Kidney glomerular epithelial cell (primary cell): Measurements from ENCODE around the gene TPCN1.

Experiments used
- DNase-seq: peaks from one replicate; lab custom pipeline; 2025; lab: John Stamatoyannopoulos, UW

Gene TPCN1

GRCh38 chr12:113241191-113242025, 20.1 kb downstream of the TPCN1 start:
- DNase-seq, result peak; percentile 96

GRCh38 chr12:113242026-113242418, 20.8 kb downstream of the TPCN1 start:
- DNase-seq, result peak; percentile 96

GRCh38 chr12:113242560-113242959, 21.3 kb downstream of the TPCN1 start:
- DNase-seq, result peak; percentile 75

GRCh38 chr12:113244047-113244460, 22.8 kb downstream of the TPCN1 start:
- no peak for DNase-seq

- no peak for DNase-seq
These were observed 23.3 kb downstream of the TPCN1 start for GRCh38 chr12:113244478-113244958.

- peak; percentile 94 for DNase-seq
These were observed 24.6 kb downstream of the TPCN1 start for GRCh38 chr12:113245695-113246477.

GRCh38 chr12:113246478-113247122, 25.3 kb downstream of the TPCN1 start:
- DNase-seq, result no peak

- DNase-seq, result no peak
These were observed 26.1 kb downstream of the TPCN1 start for GRCh38 chr12:113247123-113248050.

GRCh38 chr12:113248051-113248825, 27.0 kb downstream of the TPCN1 start:
- DNase-seq, result no peak

- DNase-seq, result no peak
These were observed 27.7 kb downstream of the TPCN1 start for GRCh38 chr12:113248842-113249435.

- DNase-seq, result no peak
These were observed 28.3 kb downstream of the TPCN1 start for GRCh38 chr12:113249546-113249945.

GRCh38 chr12:113250045-113250444, 28.8 kb downstream of the TPCN1 start:
- DNase-seq, result no peak

- no peak for DNase-seq
These were observed 30.3 kb downstream of the TPCN1 start for GRCh38 chr12:113251404-113252070.

- no peak for DNase-seq
These were observed 31.2 kb downstream of the TPCN1 start for GRCh38 chr12:113252494-113252893.

GRCh38 chr12:113253532-113254285, 32.4 kb downstream of the TPCN1 start:
- DNase-seq, result no peak

- no peak for DNase-seq
These were observed 33.0 kb downstream of the TPCN1 start for GRCh38 chr12:113254298-113254697.

GRCh38 chr12:113257564-113257963, 36.3 kb downstream of the TPCN1 start:
- DNase-seq, result no peak

- no peak for DNase-seq
These were observed 38.9 kb downstream of the TPCN1 start for GRCh38 chr12:113260127-113260526.
